Activated gamma-delta T cell treated with anti-CD3 and anti-CD28 coated beads, Interleukin-2, amount 50 U/mL, for 16 hours (primary cell): Measurements from ENCODE around the gene ABHD15.

Source experiments
- DNase-seq: peaks from one replicate; pipeline ENCODE4 v3.0.0-alpha.2; 2020; ENCODE audit warnings: low read depth

ABHD15 gene

GRCh38 chr17:29582254-29582765 is 15.5 kb upstream of the ABHD15 start:
- DNase-seq = no peak

- no peak for DNase-seq
These were observed 14.9 kb upstream of the ABHD15 start for GRCh38 chr17:29581583-29582253.

- peak; percentile 86 for DNase-seq
These were observed 13.3 kb upstream of the ABHD15 start for GRCh38 chr17:29579866-29580771.

GRCh38 chr17:29578626-29579485 is 12.0 kb upstream of the ABHD15 start:
- DNase-seq = no peak

- no peak for DNase-seq
These were observed 10.8 kb upstream of the ABHD15 start for GRCh38 chr17:29577385-29578211.

- no peak for DNase-seq
These were observed 10.1 kb upstream of the ABHD15 start for GRCh38 chr17:29577001-29577370.

GRCh38 chr17:29576214-29577000 is 9.6 kb upstream of the ABHD15 start:
- no peak for DNase-seq

- DNase-seq = no peak
These were observed 8.8 kb upstream of the ABHD15 start for GRCh38 chr17:29575511-29576213.

GRCh38 chr17:29574732-29575510 is 8.1 kb upstream of the ABHD15 start:
- DNase-seq = no peak

GRCh38 chr17:29573871-29574731 is 7.3 kb upstream of the ABHD15 start:
- no peak for DNase-seq

GRCh38 chr17:29573558-29573869 is 6.7 kb upstream of the ABHD15 start:
- DNase-seq = no peak

GRCh38 chr17:29572691-29573557 is 6.1 kb upstream of the ABHD15 start:
- peak; percentile 52 for DNase-seq

- DNase-seq = no peak
These were observed 5.2 kb upstream of the ABHD15 start for GRCh38 chr17:29571883-29572681.

- no peak for DNase-seq
These were observed 4.6 kb upstream of the ABHD15 start for GRCh38 chr17:29571486-29571882.

GRCh38 chr17:29570521-29570920 is 3.7 kb upstream of the ABHD15 start:
- DNase-seq = no peak

- no peak for DNase-seq
These were observed 2.6 kb upstream of the ABHD15 start for GRCh38 chr17:29569245-29569950.
